ENCODE data around the gene INPP5B.
A peak's percentile ranks its signal among the peaks of the same experiment; 100 is the strongest.

The INPP5B gene

GRCh38 chr1:37840711-37841110 is 106.1 kb downstream of the INPP5B start:
- no peak for DNase-seq (ENCODE audit: low read depth, low spot score)

- no peak for DNase-seq (ENCODE audit: low read depth, low spot score)
Observed at GRCh38 chr1:37839676-37840075, 107.2 kb downstream of the INPP5B start.

GRCh38 chr1:37836788-37837187 is 110.1 kb downstream of the INPP5B start:
- no peak for DNase-seq (ENCODE audit: low read depth, low spot score)

- no peak for DNase-seq (ENCODE audit: low read depth, low spot score)
Observed at GRCh38 chr1:37831809-37832208, 115.0 kb downstream of the INPP5B start.

- no peak for DNase-seq (ENCODE audit: low read depth, low spot score)
Observed at GRCh38 chr1:37831109-37831508, 115.7 kb downstream of the INPP5B start.

GRCh38 chr1:37828410-37829074 is 118.3 kb downstream of the INPP5B start:
- DNase-seq (ENCODE audit: low read depth, low spot score), result no peak

- no peak for DNase-seq (ENCODE audit: low read depth, low spot score)
Observed at GRCh38 chr1:37825506-37825905, 121.3 kb downstream of the INPP5B start.

GRCh38 chr1:37824001-37824400 is 122.9 kb downstream of the INPP5B start:
- DNase-seq (ENCODE audit: low read depth, low spot score), result no peak

- no peak for DNase-seq (ENCODE audit: low read depth, low spot score)
Observed at GRCh38 chr1:37822906-37823815, 123.7 kb downstream of the INPP5B start.

GRCh38 chr1:37821481-37821880 is 125.4 kb downstream of the INPP5B start:
- no peak for DNase-seq (ENCODE audit: low read depth, low spot score)

GRCh38 chr1:37817481-37817880 is 129.4 kb downstream of the INPP5B start:
- peak; percentile 35 for DNase-seq (ENCODE audit: low read depth, low spot score)

GRCh38 chr1:37814252-37814651 is 132.6 kb downstream of the INPP5B start:
- DNase-seq (ENCODE audit: low read depth, low spot score), result no peak

GRCh38 chr1:37813529-37814145 is 133.2 kb downstream of the INPP5B start:
- no peak for DNase-seq (ENCODE audit: low read depth, low spot score)

- peak; percentile 83 for DNase-seq (ENCODE audit: low read depth, low spot score)
Observed at GRCh38 chr1:37811027-37811655, 135.7 kb downstream of the INPP5B start.
